Effector memory CD4-positive, alpha-beta T cell (primary cell): ENCODE data around the gene NTN3.

Experiments used
- DNase-seq, 3 donors: peaks; one replicate each; pipeline ENCODE4 v3.0.0-alpha.2; 2020
- H3K27ac ChIP-seq: 2 replicates; pipeline ENCODE4 v1.7.0; 2013; ENCODE audit warnings: mild to moderate bottlenecking, low read length, moderate library complexity; ENCODE audit not compliant: insufficient read depth, poor library complexity, severe bottlenecking
- H3K27me3 ChIP-seq: replicated peaks from 2 replicates; pipeline ENCODE4 v1.7.0; 2013; ENCODE audit warnings: mild to moderate bottlenecking, low read length; ENCODE audit not compliant: insufficient read depth, control insufficient read depth, poor library complexity, severe bottlenecking
- H3K36me3 ChIP-seq: 2 replicates; pipeline ENCODE4 v1.7.0; 2013; ENCODE audit warnings: mild to moderate bottlenecking, low read length, moderate library complexity; ENCODE audit not compliant: control insufficient read depth, insufficient read depth
- H3K4me1 ChIP-seq: 2 replicates; pipeline ENCODE4 v1.7.0; 2013; ENCODE audit warnings: low read length, mild to moderate bottlenecking; ENCODE audit not compliant: control insufficient read depth, insufficient read depth, poor library complexity, severe bottlenecking
- H3K4me3 ChIP-seq: 2 replicates; pipeline ENCODE4 v1.7.0; 2013; ENCODE audit warnings: low read length, low read depth, mild to moderate bottlenecking; ENCODE audit not compliant: insufficient read depth, poor library complexity, severe bottlenecking
- H3K9me3 ChIP-seq: 2 replicates; pipeline ENCODE4 v1.7.0; 2013; ENCODE audit warnings: mild to moderate bottlenecking, low read length, moderate library complexity; ENCODE audit not compliant: control insufficient read depth

The NTN3 gene

DNA sequence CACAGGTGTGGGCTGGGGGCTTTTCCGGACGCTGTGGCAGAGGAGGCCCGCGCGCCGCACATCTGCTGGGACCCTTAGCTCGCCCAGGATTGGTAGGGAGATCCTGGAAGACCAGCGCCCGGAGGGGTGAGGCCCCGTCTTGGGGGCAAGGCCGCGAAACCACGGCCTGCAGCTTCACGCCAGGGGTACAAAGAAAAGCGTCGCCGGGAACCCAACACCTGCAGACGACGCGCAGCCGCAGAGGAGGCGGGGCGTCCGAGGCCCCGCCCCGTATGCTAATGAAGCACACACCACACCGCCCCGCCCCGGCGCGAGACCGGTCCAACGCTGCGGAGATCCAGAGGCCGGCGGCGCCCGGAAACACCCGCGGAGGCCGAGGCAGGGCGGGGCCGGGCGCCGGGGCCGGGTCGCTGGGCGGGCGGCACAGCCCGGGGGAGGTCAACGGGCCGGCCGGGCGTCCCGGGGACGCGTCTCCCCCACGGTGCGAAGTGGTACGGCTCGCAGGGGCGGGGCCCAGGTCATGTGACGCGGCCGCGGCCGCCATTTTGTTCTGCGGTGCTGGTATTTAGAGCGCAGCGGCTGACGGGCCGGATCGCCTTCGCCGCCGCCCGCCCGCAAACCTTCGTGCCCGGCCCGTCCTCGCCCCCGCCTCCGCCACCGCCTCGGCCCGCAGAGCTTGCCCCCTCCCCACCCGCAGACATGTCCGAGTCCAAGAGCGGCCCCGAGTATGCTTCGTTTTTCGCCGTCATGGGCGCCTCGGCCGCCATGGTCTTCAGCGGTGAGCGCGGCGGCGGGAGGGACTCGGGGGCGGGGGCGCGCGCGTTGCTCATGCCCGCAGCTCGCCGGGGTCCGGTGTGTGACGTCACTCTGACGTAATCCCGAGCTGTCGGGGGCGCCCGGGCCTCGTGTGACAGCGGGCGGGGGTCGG, 42.6 kb downstream of the NTN3 start, which contains the start of gene ATP6V0C:
ATP6V0C (plus strand) TSS at position 548 of the 928 bp plus-strand sequence; CDS start at position 700, 152 bp downstream.
- Histone ChIP-seq H3K27ac (peak within 1 kb of the TSS; percentile 98), H3K27me3 (no peaks in the 10 kb centered on the region), H3K4me3 (peak within 1 kb of the TSS; percentile 95), H3K36me3 (no peaks in the 10 kb centered on the region), H3K9me3 (no peaks in the 10 kb centered on the region), H3K4me1 (peaks cover 40% of the 10 kb centered on the region)
- peak; percentile 84 to 88 (median 85) for DNase-seq

DNA sequence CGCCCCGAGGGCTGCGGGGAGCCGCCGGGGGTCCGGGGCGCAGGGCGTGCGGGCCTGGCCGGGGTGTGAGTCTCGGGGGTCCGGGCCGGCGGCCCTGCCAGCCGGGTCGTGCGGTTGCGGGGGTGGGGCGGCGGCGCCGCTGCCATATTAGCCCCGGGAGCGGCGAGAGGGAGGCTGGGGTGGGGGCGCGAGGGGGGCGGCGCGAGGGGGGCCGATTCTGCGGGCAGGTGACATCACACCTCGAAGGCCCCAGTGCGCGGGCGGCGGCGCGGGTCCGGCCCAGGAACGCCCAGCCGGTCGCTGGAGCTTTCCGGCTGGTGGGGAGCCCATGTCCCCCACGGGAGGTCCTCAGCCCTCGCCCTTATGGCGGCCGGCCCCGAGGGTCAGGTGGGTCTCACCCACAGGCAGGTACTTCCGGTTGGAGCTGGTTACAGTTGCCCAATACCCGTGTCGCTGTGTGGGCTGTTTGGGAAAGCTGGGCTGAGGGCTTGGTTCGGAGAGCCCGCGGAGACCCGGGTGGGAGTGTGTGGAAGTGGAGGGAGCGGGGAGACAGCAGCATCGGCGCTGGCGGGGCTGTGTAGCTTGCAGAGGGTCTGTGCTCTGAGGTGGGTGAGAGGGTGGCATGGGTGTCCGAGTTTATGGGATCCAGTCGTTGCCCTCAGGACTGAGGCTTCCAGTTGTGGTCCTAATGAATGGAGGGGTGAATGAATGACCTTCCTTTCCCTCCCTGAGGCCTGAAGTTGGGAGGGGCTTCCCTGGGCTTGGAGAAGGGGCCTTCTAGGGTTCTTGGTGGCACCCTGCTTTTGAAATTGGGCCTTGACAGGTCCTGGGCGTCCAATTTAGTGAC, 43.5 kb downstream of the NTN3 start:
- peaks cover 49% of the 10 kb centered on the region for H3K4me1 ChIP-seq
- peak; percentile 34 to 38 (median 34) for DNase-seq

DNA sequence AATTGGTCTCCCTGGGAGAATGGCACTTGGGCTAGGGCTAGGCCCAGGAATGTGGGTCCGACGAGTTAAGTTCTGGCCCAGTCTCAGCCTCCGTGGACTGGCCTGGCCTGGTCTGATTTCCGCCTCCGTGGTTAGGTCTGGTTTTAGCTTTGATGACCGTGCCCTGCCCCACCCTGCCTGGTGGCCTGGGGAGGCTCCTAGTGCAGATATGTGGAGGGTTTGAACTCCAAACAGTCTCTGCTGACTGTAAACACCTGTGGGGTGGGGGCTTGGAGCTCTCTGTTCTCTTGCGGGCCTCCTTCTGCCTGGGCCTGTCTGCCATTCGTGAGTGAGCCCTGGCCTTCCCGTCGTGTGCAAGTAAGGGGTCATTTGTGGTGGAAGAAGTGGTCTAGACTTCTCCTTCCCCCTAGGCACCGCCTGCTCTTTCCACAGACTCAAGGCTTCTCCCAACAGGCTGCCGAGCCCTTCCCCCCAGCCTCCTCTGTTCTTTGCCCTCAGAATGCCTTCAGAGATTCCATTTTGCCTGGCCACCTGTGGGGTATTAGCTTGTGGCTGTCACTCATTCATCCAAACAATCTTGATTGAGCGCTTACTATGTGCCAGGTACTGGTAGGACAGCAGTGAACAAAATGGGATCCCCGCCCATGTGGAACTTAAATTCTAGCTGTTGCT, 44.2 kb downstream of the NTN3 start:
- H3K9me3 ChIP-seq: no peaks in the 10 kb centered on the region
- H3K4me3 ChIP-seq: peak overlapping the region; percentile 95
- DNase-seq: no peak
- peak overlapping the region; percentile 98 for H3K27ac ChIP-seq
- no peaks in the 10 kb centered on the region for H3K27me3 ChIP-seq
- peaks cover 53% of the 10 kb centered on the region for H3K4me1 ChIP-seq
- H3K36me3 ChIP-seq: peaks cover 4% of the 10 kb centered on the region

More for the DNA sequence above, 43.5 kb downstream of the NTN3 start:
- H3K36me3 ChIP-seq: peaks cover 4% of the 10 kb centered on the region
- no peaks in the 10 kb centered on the region for H3K27me3 ChIP-seq
- H3K4me3 ChIP-seq: peak overlapping the region; percentile 95
- H3K9me3 ChIP-seq: no peaks in the 10 kb centered on the region
- peak overlapping the region; percentile 98 for H3K27ac ChIP-seq

DNA sequence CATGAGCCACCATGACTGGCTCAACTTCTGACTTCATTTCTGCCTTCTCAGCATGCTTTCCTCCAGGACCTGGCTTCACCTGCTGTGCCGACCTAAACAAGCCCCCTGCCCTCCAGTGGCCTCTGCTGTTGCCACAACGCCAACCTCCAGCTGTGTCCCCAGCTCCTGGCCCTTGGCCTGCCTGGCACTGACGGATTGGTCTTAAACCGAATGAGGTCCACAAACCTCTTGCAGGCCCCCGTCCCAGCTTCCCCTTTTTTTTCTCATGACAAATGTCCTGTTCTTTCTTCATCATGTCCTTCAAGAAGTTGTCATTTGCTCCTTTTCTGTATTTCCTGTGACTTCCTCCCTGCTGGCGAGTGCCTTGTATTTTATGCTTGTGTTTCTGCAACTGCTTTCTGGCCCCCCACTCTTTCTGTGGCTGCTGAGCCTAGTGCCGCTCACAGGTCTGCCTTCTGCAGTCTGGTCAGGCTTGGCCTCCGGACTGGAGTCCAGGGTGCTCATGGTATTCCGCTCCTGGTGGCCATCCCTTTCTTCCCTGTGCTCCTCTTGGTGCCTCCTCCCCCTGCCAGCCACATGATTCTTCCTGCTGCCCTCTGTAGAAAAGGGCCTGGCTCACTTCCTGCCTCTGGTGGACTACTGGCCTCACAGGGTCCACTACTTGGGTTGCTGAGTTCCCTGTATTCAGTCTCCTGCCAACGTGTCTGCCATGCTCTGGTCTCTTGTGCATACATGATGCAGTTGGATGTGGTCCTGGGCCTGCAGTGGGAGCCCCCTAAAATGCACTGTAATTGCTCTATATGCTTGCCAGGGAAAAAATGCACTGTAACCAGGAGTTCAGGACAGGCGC, 45.5 kb downstream of the NTN3 start:
- DNase-seq: no peak
- Histone ChIP-seq H3K27me3 (no peaks in the 10 kb centered on the region), H3K4me3 (peak overlapping the region; percentile 17), H3K36me3 (peaks cover 4% of the 10 kb centered on the region), H3K4me1 (peaks cover 61% of the 10 kb centered on the region), H3K27ac (peak overlapping the region; percentile 37), H3K9me3 (no peaks in the 10 kb centered on the region)

DNA sequence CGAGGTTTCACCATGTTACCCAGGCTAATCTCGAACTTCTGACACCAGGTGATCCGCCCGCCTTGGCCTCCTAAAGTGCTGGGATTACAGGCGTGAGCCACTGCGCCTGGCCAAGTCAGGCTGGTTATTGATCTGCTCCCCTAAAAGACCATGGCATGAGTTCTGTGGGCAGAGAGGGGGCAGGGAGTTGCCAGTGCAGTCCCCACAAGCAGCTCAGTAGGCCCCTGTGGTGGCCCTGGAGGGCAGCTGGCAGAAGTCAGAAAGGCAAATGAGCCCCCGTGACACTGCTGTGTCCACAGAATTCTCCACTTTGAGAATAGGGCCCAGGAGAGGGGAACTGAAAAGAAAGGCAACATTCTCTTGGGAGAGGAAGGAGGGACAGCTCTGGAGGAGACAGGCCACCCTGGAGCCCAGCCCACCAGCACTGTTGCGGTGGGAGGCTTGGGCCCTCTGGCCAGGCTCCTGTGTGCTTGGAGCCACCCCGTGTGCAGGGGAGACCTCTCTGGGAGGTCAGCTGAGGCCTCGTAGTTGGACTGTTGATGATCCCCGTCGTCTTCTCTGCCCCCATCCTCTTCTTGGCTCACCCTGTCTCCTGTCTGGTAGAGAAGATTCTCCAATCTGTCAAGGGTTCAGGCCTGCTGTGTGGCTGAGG, 47.0 kb downstream of the NTN3 start:
- peaks cover 60% of the 10 kb centered on the region for H3K4me1 ChIP-seq

DNA sequence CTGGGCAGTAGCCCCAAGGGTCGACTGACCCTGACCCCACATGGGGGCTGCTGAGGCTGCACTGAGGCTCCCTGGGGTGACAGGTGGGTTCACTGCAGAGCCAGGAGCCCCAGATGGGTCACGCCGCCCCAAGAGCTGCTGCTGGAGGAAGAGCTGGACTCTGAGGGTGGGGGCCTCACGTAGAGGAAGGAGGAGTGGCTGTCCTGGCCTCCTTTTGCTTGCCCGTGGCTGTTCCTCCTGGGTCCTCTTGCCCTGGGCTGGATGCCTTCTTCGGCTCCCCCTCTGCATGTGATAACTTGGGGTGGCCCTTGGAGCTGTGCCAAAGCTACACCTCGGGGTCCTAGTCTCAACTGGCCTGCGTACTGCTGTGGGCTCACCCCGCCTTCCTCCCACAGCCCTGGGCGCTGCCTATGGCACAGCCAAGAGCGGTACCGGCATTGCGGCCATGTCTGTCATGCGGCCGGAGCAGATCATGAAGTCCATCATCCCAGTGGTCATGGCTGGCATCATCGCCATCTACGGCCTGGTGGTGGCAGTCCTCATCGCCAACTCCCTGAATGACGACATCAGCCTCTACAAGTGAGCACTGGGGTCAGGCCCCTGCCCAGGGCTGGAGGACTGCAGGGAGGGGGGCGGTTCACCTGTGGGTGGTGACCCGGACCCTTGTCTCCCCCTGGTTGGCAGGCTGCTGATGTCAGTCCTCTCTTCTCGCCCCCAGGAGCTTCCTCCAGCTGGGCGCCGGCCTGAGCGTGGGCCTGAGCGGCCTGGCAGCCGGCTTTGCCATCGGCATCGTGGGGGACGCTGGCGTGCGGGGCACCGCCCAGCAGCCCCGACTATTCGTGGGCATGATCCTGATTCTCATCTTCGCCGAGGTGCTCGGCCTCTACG, 48.0 kb downstream of the NTN3 start:
- peak overlapping the region; percentile 55 for H3K27ac ChIP-seq
- peaks cover 18% of the 10 kb centered on the region for H3K36me3 ChIP-seq
- H3K27me3 ChIP-seq: no peaks in the 10 kb centered on the region
- no peak for DNase-seq
- no peaks in the 10 kb centered on the region for H3K9me3 ChIP-seq
- peaks cover 56% of the 10 kb centered on the region for H3K4me1 ChIP-seq
- no peak overlapping the region for H3K4me3 ChIP-seq

More for the DNA sequence above, 47.0 kb downstream of the NTN3 start:
- Histone ChIP-seq H3K9me3 (no peaks in the 10 kb centered on the region), H3K27ac (no peak overlapping the region), H3K36me3 (peaks cover 9% of the 10 kb centered on the region), H3K27me3 (no peaks in the 10 kb centered on the region), H3K4me3 (no peak overlapping the region)
- DNase-seq: no peak

DNA sequence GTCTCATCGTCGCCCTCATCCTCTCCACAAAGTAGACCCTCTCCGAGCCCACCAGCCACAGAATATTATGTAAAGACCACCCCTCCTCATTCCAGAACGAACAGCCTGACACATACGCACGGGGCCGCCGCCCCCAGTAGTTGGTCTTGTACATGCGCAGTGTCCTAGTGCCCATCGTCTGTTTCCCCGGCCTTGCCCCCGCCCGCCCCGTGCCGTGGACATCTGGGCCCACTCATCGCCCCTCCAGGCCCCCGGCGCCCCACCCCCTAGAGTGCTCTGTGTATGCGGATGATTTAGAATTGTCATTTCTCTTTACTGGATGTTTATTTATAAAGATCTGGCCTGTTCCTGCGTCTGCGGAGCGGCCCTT, 48.6 kb downstream of the NTN3 start:
- Histone ChIP-seq H3K27ac (peak overlapping the region; percentile 55), H3K36me3 (peaks cover 24% of the 10 kb centered on the region), H3K4me3 (no peak overlapping the region)

DNA sequence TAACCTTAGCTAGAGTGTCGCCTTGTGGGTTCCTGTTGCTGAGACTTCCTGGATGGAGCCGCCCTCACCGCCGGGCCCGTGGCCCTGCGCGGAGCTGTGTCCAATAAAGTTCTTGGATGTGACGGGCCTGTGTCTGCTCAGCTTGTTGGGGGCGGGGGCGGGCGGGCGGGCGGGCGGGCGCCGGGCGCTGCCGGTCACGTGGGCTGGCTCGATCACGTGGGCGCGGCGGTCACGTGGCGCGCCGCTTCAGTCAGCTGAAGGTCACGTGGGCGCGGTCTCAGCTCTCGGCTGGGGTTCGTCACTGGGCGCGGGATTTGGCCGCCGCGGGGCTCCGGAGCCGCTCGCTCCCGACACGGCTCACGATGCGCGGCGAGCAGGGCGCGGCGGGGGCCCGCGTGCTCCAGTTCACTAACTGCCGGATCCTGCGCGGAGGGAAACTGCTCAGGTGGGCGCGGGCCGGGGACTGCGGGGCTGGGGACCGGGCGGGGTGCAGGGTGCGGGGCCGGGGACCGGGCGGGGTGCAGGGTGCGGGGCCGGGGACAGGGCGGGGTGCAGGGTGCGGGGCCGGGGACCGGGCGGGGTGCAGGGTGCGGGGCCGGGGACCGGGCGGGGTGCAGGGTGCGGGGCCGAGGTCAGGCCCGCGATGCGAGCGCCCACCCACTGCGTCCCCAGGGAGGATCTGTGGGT, 49.1 kb downstream of the NTN3 start, which contains the start of gene AMDHD2:
AMDHD2 (plus strand) TSS at position 275 of the 687 bp plus-strand sequence; CDS start at position 363, 88 bp downstream.
- H3K4me3 ChIP-seq: peak within 1 kb of the TSS; percentile 60
- H3K4me1 ChIP-seq: peaks cover 50% of the 10 kb centered on the region
- peak within 1 kb of the TSS; percentile 65 for H3K27ac ChIP-seq
- H3K27me3 ChIP-seq: no peaks in the 10 kb centered on the region
- H3K9me3 ChIP-seq: no peaks in the 10 kb centered on the region
- peaks cover 28% of the 10 kb centered on the region for H3K36me3 ChIP-seq
- DNase-seq: peak; percentile 81 to 88 (median 85)

More for the DNA sequence above, 48.6 kb downstream of the NTN3 start:
- peaks cover 55% of the 10 kb centered on the region for H3K4me1 ChIP-seq
- H3K9me3 ChIP-seq: no peaks in the 10 kb centered on the region
- H3K27me3 ChIP-seq: no peaks in the 10 kb centered on the region
- DNase-seq: no peak
